ENCODE data around the gene AGK.

AGK gene

GRCh38 chr7:141551094-141551781, at the start of gene AGK:
Gene AGK, plus strand, starts transcription at chr7:141551410. Its CDS starts 4,057 bp downstream, at chr7:141555467.
- H3K4me1 ChIP-seq (ENCODE audit: low read length): peaks cover 18% of the 10 kb centered on the region
- no peaks in the 10 kb centered on the region for H3K9me3 ChIP-seq (ENCODE audit: insufficient read depth, low read length)
- H3K36me3 ChIP-seq (replicated peaks; ENCODE audit: low read depth, low read length): peaks cover 3% of the 10 kb centered on the region
- peak within 1 kb of the TSS; percentile 9; the same call in 1 of the 2 replicates for H3K27ac ChIP-seq (ENCODE audit: low read length)
- H3K4me2 ChIP-seq (ENCODE audit: low read length): peak within 1 kb of the TSS; percentile 75
- H3K4me3 ChIP-seq (ENCODE audit: low read length): peak within 1 kb of the TSS; percentile 86
- peaks cover 24% of the 10 kb centered on the region for H3K79me2 ChIP-seq (ENCODE audit: low read length)
- H3K27me3 ChIP-seq (ENCODE audit: low read depth, low read length): no peaks in the 10 kb centered on the region
- peak within 1 kb of the TSS; percentile 100 for H2AFZ ChIP-seq (ENCODE audit: low read depth, low read length)
- TF ChIP-seq CTCF (IDR thresholded peaks at IDR 0.05; ENCODE audit: low read depth, low read length) (no peak), EZH2phosphoT487 (IDR thresholded peaks at IDR 0.05; ENCODE audit: low read depth) (no peak)
- H4K20me1 ChIP-seq (ENCODE audit: insufficient read depth, low read length): no peaks in the 10 kb centered on the region
- H3K9ac ChIP-seq (ENCODE audit: low read length): peak within 1 kb of the TSS; percentile 82

GRCh38 chr7:141501451-141501850, 49.8 kb upstream of the AGK start:
- H3K9me3 ChIP-seq (ENCODE audit: insufficient read depth, low read length): no peaks in the 10 kb centered on the region
- H2AFZ ChIP-seq (ENCODE audit: low read depth, low read length): no peak overlapping the region
- no peaks in the 10 kb centered on the region for H4K20me1 ChIP-seq (ENCODE audit: insufficient read depth, low read length)
- no peak overlapping the region for H3K9ac ChIP-seq (ENCODE audit: low read length)
- no peaks in the 10 kb centered on the region for H3K4me1 ChIP-seq (ENCODE audit: low read length)
- H3K27ac ChIP-seq (ENCODE audit: low read length): no peak overlapping the region
- no peak overlapping the region for H3K4me2 ChIP-seq (ENCODE audit: low read length)
- no peaks in the 10 kb centered on the region for H3K79me2 ChIP-seq (ENCODE audit: low read length)
- TF ChIP-seq CTCF (IDR thresholded peaks at IDR 0.05; ENCODE audit: low read depth, low read length): no peak
- TF ChIP-seq EZH2phosphoT487 (IDR thresholded peaks at IDR 0.05; ENCODE audit: low read depth): no peak
- H3K27me3 ChIP-seq (ENCODE audit: low read depth, low read length): peaks cover 15% of the 10 kb centered on the region
- no peak overlapping the region for H3K4me3 ChIP-seq (ENCODE audit: low read length)
- no peaks in the 10 kb centered on the region for H3K36me3 ChIP-seq (replicated peaks; ENCODE audit: low read depth, low read length)

GRCh38 chr7:141511316-141511675, 39.9 kb upstream of the AGK start:
- TF ChIP-seq CTCF (IDR thresholded peaks at IDR 0.05; ENCODE audit: low read depth, low read length): no peak
- no peak for TF ChIP-seq EZH2phosphoT487 (IDR thresholded peaks at IDR 0.05; ENCODE audit: low read depth)
- Histone ChIP-seq H3K4me1 (ENCODE audit: low read length) (no peaks in the 10 kb centered on the region), H4K20me1 (ENCODE audit: insufficient read depth, low read length) (no peaks in the 10 kb centered on the region), H3K36me3 (replicated peaks; ENCODE audit: low read depth, low read length) (no peaks in the 10 kb centered on the region), H3K79me2 (ENCODE audit: low read length) (no peaks in the 10 kb centered on the region), H3K27ac (ENCODE audit: low read length) (no peak overlapping the region), H3K27me3 (ENCODE audit: low read depth, low read length) (no peaks in the 10 kb centered on the region), H3K9me3 (ENCODE audit: insufficient read depth, low read length) (no peaks in the 10 kb centered on the region), H3K4me3 (ENCODE audit: low read length) (no peak overlapping the region), H3K4me2 (ENCODE audit: low read length) (no peak overlapping the region), H3K9ac (ENCODE audit: low read length) (no peak overlapping the region), H2AFZ (ENCODE audit: low read depth, low read length) (no peak overlapping the region)

GRCh38 chr7:141511676-141512396, 39.4 kb upstream of the AGK start:
- Histone ChIP-seq H3K9ac (ENCODE audit: low read length) (no peak overlapping the region), H3K36me3 (replicated peaks; ENCODE audit: low read depth, low read length) (no peaks in the 10 kb centered on the region), H3K4me1 (ENCODE audit: low read length) (no peaks in the 10 kb centered on the region), H4K20me1 (ENCODE audit: insufficient read depth, low read length) (no peaks in the 10 kb centered on the region), H3K9me3 (ENCODE audit: insufficient read depth, low read length) (no peaks in the 10 kb centered on the region), H3K27me3 (ENCODE audit: low read depth, low read length) (no peaks in the 10 kb centered on the region), H3K27ac (ENCODE audit: low read length) (no peak overlapping the region), H3K4me2 (ENCODE audit: low read length) (no peak overlapping the region), H3K79me2 (ENCODE audit: low read length) (no peaks in the 10 kb centered on the region), H3K4me3 (ENCODE audit: low read length) (no peak overlapping the region), H2AFZ (ENCODE audit: low read depth, low read length) (no peak overlapping the region)
- no peak for TF ChIP-seq CTCF (IDR thresholded peaks at IDR 0.05; ENCODE audit: low read depth, low read length)
- TF ChIP-seq EZH2phosphoT487 (IDR thresholded peaks at IDR 0.05; ENCODE audit: low read depth): no peak

All from OCI-LY3 (cell line).